SK-N-SH (cell line): Measurements from ENCODE around the gene RFX3. TPM values are rescaled to one million over a fixed set of nuclear protein-coding genes. Genes with fewer than 3 reads are reported as not detected.

Experiments
- CTCF ChIA-PET: fragments of 300-600, 350-600 bp; formaldehyde crosslinking; extraction: SDS; loops from one replicate; lab custom pipeline; 2021; lab: Yijun Ruan, JAX
- POLR2A ChIA-PET: fragments of 350-600 bp; sonication (Branson Sonifier 250); formaldehyde crosslinking; extraction: SDS; loops from one replicate; lab custom pipeline; 2020; ENCODE audit warnings: antibody characterized with exemption, inconsistent platforms; lab: Yijun Ruan, JAX
- DNase-seq: peaks from one replicate; pipeline ENCODE4 v3.0.0; 2012
- H2AFZ ChIP-seq: fragments of 200-600 bp; sonication (generic); 2 replicates; pipeline ENCODE4 v1.8.1; 2016; ENCODE audit warnings: antibody characterized with exemption, mild to moderate bottlenecking, low read depth
- H3F3A ChIP-seq: fragments of 200-600 bp; sonication (generic); replicated peaks from 2 replicates; pipeline ENCODE3; 2016; ENCODE audit warnings: antibody characterized with exemption, mild to moderate bottlenecking; ENCODE audit not compliant: insufficient read depth
- H3K27ac ChIP-seq, 2 experiments: fragments of 200-500 bp in 1 of 2; fragments of 200-600 bp in 1 of 2; sonication (Bioruptor generic) in 1 of 2; sonication (generic), shearing (Covaris generic) in 1 of 2; 2 replicates each; pipeline versions ENCODE4 v1.5.1 to v1.6.1; 2014 to 2016; ENCODE audit warnings: low read depth in 2 of 2, inconsistent platforms in 1 of 2, low read length in 1 of 2, mild to moderate bottlenecking in 1 of 2, mixed read lengths in 1 of 2
- H3K27me3 ChIP-seq: fragments of 200-600 bp; sonication (generic), shearing (Covaris generic); 2 replicates; pipeline ENCODE4 v1.6.1; 2016; ENCODE audit warnings: mixed run types; ENCODE audit not compliant: insufficient read depth
- H3K36me3 ChIP-seq, 2 experiments: fragments of 200-500 bp in 1 of 2; fragments of 200-600 bp in 1 of 2; sonication (Bioruptor generic) in 1 of 2; sonication (generic) in 1 of 2; replicated peaks in 1 of 2; 2 replicates each; pipeline versions ENCODE3 to v1.5.1; 2014 to 2016; ENCODE audit warnings: low read length in 1 of 2, mild to moderate bottlenecking in 1 of 2; ENCODE audit not compliant: insufficient read depth in 2 of 2, control insufficient read depth in 1 of 2
- H3K4me1 ChIP-seq, 2 experiments: fragments of 200-500 bp in 1 of 2; fragments of 200-600 bp in 1 of 2; sonication (Bioruptor generic) in 1 of 2; sonication (generic), shearing (Covaris generic) in 1 of 2; 2 replicates each; pipeline versions ENCODE4 v1.5.1 to v1.6.1; 2014 to 2016; ENCODE audit warnings: low read depth in 1 of 2, low read length in 1 of 2, mixed run types in 1 of 2; ENCODE audit not compliant: insufficient read depth in 2 of 2, control insufficient read depth in 1 of 2
- H3K4me2 ChIP-seq: fragments of 200-600 bp; sonication (generic), shearing (Covaris generic); 2 replicates; pipeline ENCODE4 v1.6.1; 2017; ENCODE audit warnings: mixed run types
- H3K4me3 ChIP-seq, 2 experiments: fragments of 200-500 bp in 1 of 2; fragments of 200-600 bp in 1 of 2; sonication (Bioruptor generic) in 1 of 2; sonication (generic), shearing (Covaris generic) in 1 of 2; 2 replicates each; pipeline versions ENCODE4 v1.5.1 to v1.8.1; 2014 to 2016; ENCODE audit warnings: low read depth in 2 of 2, inconsistent platforms in 1 of 2, low read length in 1 of 2, mild to moderate bottlenecking in 1 of 2, mixed read lengths in 1 of 2, moderate library complexity in 1 of 2
- H3K79me2 ChIP-seq: fragments of 200-600 bp; sonication (generic); 2 replicates; pipeline ENCODE4 v1.8.1; 2017; ENCODE audit warnings: mild to moderate bottlenecking; ENCODE audit not compliant: insufficient read depth
- H3K9ac ChIP-seq: fragments of 200-600 bp; sonication (generic); 2 replicates; pipeline ENCODE4 v1.6.1; 2017; ENCODE audit warnings: mixed run types
- H3K9me2 ChIP-seq: fragments of 200-600 bp; sonication (generic); 2 replicates; pipeline ENCODE4 v1.6.1; 2017; ENCODE audit warnings: mixed run types
- H3K9me3 ChIP-seq: fragments of 200-600 bp; sonication (generic); 2 replicates; pipeline ENCODE4 v1.6.1; 2017; ENCODE audit warnings: mixed run types, mild to moderate bottlenecking, moderate library complexity
- H4K20me1 ChIP-seq: fragments of 200-600 bp; sonication (generic); 2 replicates; pipeline ENCODE4 v1.6.1; 2017; ENCODE audit warnings: mild to moderate bottlenecking, mixed run types; ENCODE audit not compliant: insufficient read depth
- CTCF ChIP-seq: fragments of 200-600 bp; sonication (generic); IDR thresholded peaks from 2 replicates; pipeline ENCODE4 v1.6.1; 2017; ENCODE audit warnings: antibody characterized with exemption, mild to moderate bottlenecking, moderate library complexity
- ELF1 ChIP-seq: IDR thresholded peaks from 2 replicates; pipeline ENCODE4 v1.4.0; 2012
- EP300 ChIP-seq, 2 experiments: IDR thresholded peaks; 2 replicates each; pipeline versions ENCODE4 v1.4.0 to v1.6.1; 2012; ENCODE audit warnings: borderline replicate concordance in 1 of 2, low read depth in 1 of 2, low read length in 1 of 2
- FOXJ3 ChIP-seq: sonication (generic); formaldehyde crosslinking; IDR thresholded peaks from 2 replicates; pipeline ENCODE4 v1.5.1; 2020; ENCODE audit warnings: mild to moderate bottlenecking, missing genetic modification reagents
- GABPA ChIP-seq: IDR thresholded peaks from 2 replicates; pipeline ENCODE4 v1.4.0; 2012; ENCODE audit warnings: low read depth, mild to moderate bottlenecking
- JUND ChIP-seq: IDR thresholded peaks from 2 replicates; pipeline ENCODE4 v1.4.0; 2012
- MAX ChIP-seq: IDR thresholded peaks from 2 replicates; pipeline ENCODE4 v1.4.0; 2012; ENCODE audit warnings: low read depth
- MXI1 ChIP-seq: IDR thresholded peaks from 2 replicates; pipeline ENCODE4 v1.6.1; 2012; ENCODE audit warnings: mild to moderate bottlenecking, low read depth, low read length, improper control_type of control experiment
- NRF1 ChIP-seq: IDR thresholded peaks from 2 replicates; pipeline ENCODE4 v1.6.1; 2012; ENCODE audit warnings: low read depth, mild to moderate bottlenecking, low read length
- RAD21 ChIP-seq: IDR thresholded peaks from 2 replicates; pipeline ENCODE4 v1.6.1; 2012; ENCODE audit warnings: mild to moderate bottlenecking, low read length
- RCOR1 ChIP-seq: fragments of 150-350 bp; IDR thresholded peaks from 2 replicates; pipeline ENCODE4 v1.6.1; 2017; ENCODE audit warnings: antibody characterized with exemption, low read length
- REST ChIP-seq: IDR thresholded peaks from 2 replicates; pipeline ENCODE4 v1.6.1; 2012; ENCODE audit warnings: mild to moderate bottlenecking, low read depth, low read length, moderate library complexity
- RXRA ChIP-seq: IDR thresholded peaks from 2 replicates; pipeline ENCODE4 v1.4.0; 2012; ENCODE audit warnings: low read depth, mild to moderate bottlenecking, borderline replicate concordance
- SMC3 ChIP-seq: IDR thresholded peaks from 2 replicates; pipeline ENCODE4 v1.6.1; 2012; ENCODE audit warnings: low read depth, low read length, improper control_type of control experiment
- TCF12 ChIP-seq: IDR thresholded peaks from 2 replicates; pipeline ENCODE4 v1.4.0; 2012
- TEAD4 ChIP-seq: IDR thresholded peaks from 2 replicates; pipeline ENCODE4 v1.4.0; 2012; ENCODE audit warnings: mild to moderate bottlenecking, borderline replicate concordance; ENCODE audit not compliant: insufficient read depth
- YY1 ChIP-seq: IDR thresholded peaks from 2 replicates; pipeline ENCODE4 v1.4.0; 2012; ENCODE audit warnings: low read depth, mild to moderate bottlenecking
- WGBS: methylation state at CpG from one replicate; pipeline ENCODE4 v1.1.6; 2017; ENCODE audit warnings: low lambda C conversion rate; 5-methylcytosine and 5-hydroxymethylcytosine counted together
- polyA plus RNA-seq, 3 experiments: library from polyadenylated mRNA; depleted of rRNA; stranded (reverse); fragments of >200 nt; gene quantifications; 2 replicates each; pipeline ENCODE4 v1.2.3, GENCODE V29; 2012
- TF ChIP-seq, protein P1 (sequence below): IDR thresholded peaks from 2 replicates; pipeline ENCODE4 v1.4.0; 2012; ENCODE audit warnings: low read depth, borderline replicate concordance

Gene RFX3
- polyA plus RNA-seq, 1 of the 3 experiments (the other 2 are of a cell fraction), result 1.7 TPM

- no peak for TF ChIP-seq REST
- TF ChIP-seq EP300 (IDR thresholded peaks at IDR 0.05; ENCODE audit: borderline replicate concordance in 1 of 2, low read depth in 1 of 2, low read length in 1 of 2), result no peak
- no peak for TF ChIP-seq JUND
- TF ChIP-seq GABPA, result no peak
- no peak for TF ChIP-seq MAX
- TF ChIP-seq YY1, result no peak
- TF ChIP-seq, all 33 proteins: peak for 0
Measured at GRCh38 chr9:3224931-3225330, 300.9 kb downstream of the RFX3 start (continued).

- Histone ChIP-seq H3K4me3 (no peak overlapping the region), H3K79me2 (no peaks in the 10 kb centered on the region), H2AFZ (no peak overlapping the region), H3K36me3 (no peaks in the 10 kb centered on the region), H3K27ac (no peak overlapping the region), H3F3A (no peaks in the 10 kb centered on the region), H4K20me1 (no peaks in the 10 kb centered on the region), H3K4me2 (no peak overlapping the region), H3K27me3 (no peaks in the 10 kb centered on the region), H3K9me2 (no peaks in the 10 kb centered on the region), H3K9me3 (no peaks in the 10 kb centered on the region), H3K4me1 (no peaks in the 10 kb centered on the region), H3K9ac (no peak overlapping the region)
- ChIA-PET POLR2A (no interaction called here), CTCF (interaction anchor here (1.9 kb wide), 1 partner anchor 25 kb away, joined by 5 read pairs; no protein-coding TSS in a partner anchor)
- WGBS, result 70% methylated on average over 1 of the region's 1 CpG
- no peak for TF ChIP-seq TEAD4
- no peak for TF ChIP-seq SMC3
- no peak for TF ChIP-seq MXI1
- TF ChIP-seq FOXJ3 (CRISPR knock-in tag), result no peak
- no peak for TF ChIP-seq CTCF
- TF ChIP-seq, protein P1, sequence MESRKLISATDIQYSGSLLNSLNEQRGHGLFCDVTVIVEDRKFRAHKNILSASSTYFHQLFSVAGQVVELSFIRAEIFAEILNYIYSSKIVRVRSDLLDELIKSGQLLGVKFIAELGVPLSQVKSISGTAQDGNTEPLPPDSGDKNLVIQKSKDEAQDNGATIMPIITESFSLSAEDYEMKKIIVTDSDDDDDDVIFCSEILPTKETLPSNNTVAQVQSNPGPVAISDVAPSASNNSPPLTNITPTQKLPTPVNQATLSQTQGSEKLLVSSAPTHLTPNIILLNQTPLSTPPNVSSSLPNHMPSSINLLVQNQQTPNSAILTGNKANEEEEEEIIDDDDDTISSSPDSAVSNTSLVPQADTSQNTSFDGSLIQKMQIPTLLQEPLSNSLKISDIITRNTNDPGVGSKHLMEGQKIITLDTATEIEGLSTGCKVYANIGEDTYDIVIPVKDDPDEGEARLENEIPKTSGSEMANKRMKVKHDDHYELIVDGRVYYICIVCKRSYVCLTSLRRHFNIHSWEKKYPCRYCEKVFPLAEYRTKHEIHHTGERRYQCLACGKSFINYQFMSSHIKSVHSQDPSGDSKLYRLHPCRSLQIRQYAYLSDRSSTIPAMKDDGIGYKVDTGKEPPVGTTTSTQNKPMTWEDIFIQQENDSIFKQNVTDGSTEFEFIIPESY, result no peak
- no peak for TF ChIP-seq ELF1
- no peak for TF ChIP-seq NRF1
- TF ChIP-seq TCF12, result no peak
- TF ChIP-seq REST, result no peak
- no peak for TF ChIP-seq RCOR1
- TF ChIP-seq JUND, result no peak
- TF ChIP-seq RXRA, result no peak
- no peak for TF ChIP-seq RAD21
- DNase-seq, result no peak
Measured at GRCh38 chr9:3215658-3216057, 310.1 kb downstream of the RFX3 start.
